Subcutaneous abdominal adipose tissue (tissue), 5 donors: ENCODE measurements around the gene USP36.
A peak's percentile ranks its signal among the peaks of the same experiment; 100 is the strongest.
"Not testable (repeated sequence)": the region's sequence is repeated elsewhere in the genome, so short reads cannot be mapped to it uniquely, and the experiment has no call there.

Experiments used
- H3K27ac ChIP-seq: one replicate; pipeline ENCODE4 v1.7.0; 2013; ENCODE audit warnings: low read depth, mild to moderate bottlenecking, inconsistent platforms, low read length, moderate library complexity
- H3K27me3 ChIP-seq, 5 donors: one replicate each; pipeline ENCODE4 v1.7.0; 2013; ENCODE audit warnings: low read length in 5 of 5, inconsistent platforms in 1 of 5; ENCODE audit not compliant: control insufficient read depth in 5 of 5, insufficient read depth in 4 of 5
- H3K36me3 ChIP-seq, 5 donors: one replicate each; pipeline ENCODE4 v1.7.0; 2013; ENCODE audit warnings: low read length in 5 of 5; ENCODE audit not compliant: control insufficient read depth in 5 of 5, insufficient read depth in 5 of 5
- H3K4me1 ChIP-seq, 5 donors: one replicate each; pipeline ENCODE4 v1.7.0; 2013; ENCODE audit warnings: low read length in 5 of 5, mild to moderate bottlenecking in 3 of 5, moderate library complexity in 1 of 5; ENCODE audit not compliant: control insufficient read depth in 5 of 5, insufficient read depth in 5 of 5
- H3K4me3 ChIP-seq, 5 donors: one replicate each; pipeline ENCODE4 v1.7.0; 2013; ENCODE audit warnings: low read length in 5 of 5, low read depth in 1 of 5
- H3K9ac ChIP-seq, 5 donors: one replicate each; pipeline ENCODE4 v1.7.0; 2013; ENCODE audit warnings: low read length in 5 of 5, mild to moderate bottlenecking in 4 of 5, moderate library complexity in 3 of 5
- H3K9me3 ChIP-seq, 5 donors: one replicate each; pipeline ENCODE4 v1.7.0; 2013; ENCODE audit warnings: low read length in 5 of 5; ENCODE audit not compliant: control insufficient read depth in 5 of 5
- donor health status: healthy.
- donor health status: healthy.
- donor health status: healthy.
- donor health status: healthy.
- donor health status: healthy.

The USP36 gene

GRCh38 chr17:78872486-78872885 lies 31.9 kb upstream of the USP36 start:
- H3K27ac ChIP-seq: no peak overlapping the region
- no peaks in the 10 kb centered on the region for H3K9me3 ChIP-seq
- H3K4me1 ChIP-seq: peaks cover 0 to 35% (median 32%) of the 10 kb centered on the region in 5 donors
- H3K4me3 ChIP-seq: no peak overlapping the region
- H3K27me3 ChIP-seq: no peaks in the 10 kb centered on the region
- H3K9ac ChIP-seq: no peak overlapping the region
- H3K36me3 ChIP-seq: peaks cover 0 to 56% (median 38%) of the 10 kb centered on the region in 5 donors

GRCh38 chr17:78870621-78871020 lies 30.0 kb upstream of the USP36 start:
- H3K4me1 ChIP-seq: peaks cover 2 to 31% (median 29%) of the 10 kb centered on the region in 5 donors
- no peak overlapping the region for H3K27ac ChIP-seq
- peaks cover 0 to 56% (median 38%) of the 10 kb centered on the region in 5 donors for H3K36me3 ChIP-seq

DNA sequence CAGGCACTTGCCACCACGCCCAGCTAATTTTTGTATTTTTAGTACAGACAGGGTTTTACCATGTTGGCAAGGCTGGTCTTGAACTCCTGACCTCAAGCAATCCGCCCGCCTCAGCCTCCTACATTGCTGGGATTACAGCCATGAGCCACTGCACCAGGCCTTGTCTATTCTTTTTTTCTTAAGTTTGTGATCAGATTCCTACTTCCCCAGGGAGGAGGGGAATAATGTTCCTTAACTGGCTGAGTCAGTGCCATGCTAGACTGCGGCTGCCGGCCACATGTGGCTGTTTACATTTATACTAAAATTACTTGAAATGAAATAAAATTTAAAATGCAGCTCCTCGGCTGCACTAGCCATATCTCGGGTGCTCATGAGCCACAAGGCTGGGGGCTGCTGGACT lies 27.8 kb upstream of the USP36 start:
- H3K4me1 ChIP-seq: peaks cover 2 to 13% (median 12%) of the 10 kb centered on the region in 5 donors
- no peak overlapping the region for H3K27ac ChIP-seq
- no peaks in the 10 kb centered on the region for H3K9me3 ChIP-seq
- H3K36me3 ChIP-seq: peaks cover 0 to 58% (median 43%) of the 10 kb centered on the region in 5 donors
- H3K27me3 ChIP-seq: no peaks in the 10 kb centered on the region
- no peak overlapping the region for H3K9ac ChIP-seq
- no peak overlapping the region for H3K4me3 ChIP-seq

More at GRCh38 chr17:78870621-78871020, 30.0 kb upstream of the USP36 start:
- Histone ChIP-seq H3K9ac (no peak overlapping the region), H3K4me3 (no peak overlapping the region), H3K9me3 (no peaks in the 10 kb centered on the region), H3K27me3 (no peaks in the 10 kb centered on the region)

- not testable (repeated sequence) for H3K27ac ChIP-seq, H3K9me3 ChIP-seq, H3K27me3 ChIP-seq, H3K4me3 ChIP-seq
- Histone ChIP-seq H3K4me1 (peaks cover 4 to 20% (median 12%) of the 10 kb centered on the region in 5 donors), H3K36me3 (peaks cover 0 to 49% (median 31%) of the 10 kb centered on the region in 5 donors), H3K9ac (peak overlapping the region in 1 of 5 donors; percentile 35)
Measured at GRCh38 chr17:78867046-78867445, 26.4 kb upstream of the USP36 start.

DNA sequence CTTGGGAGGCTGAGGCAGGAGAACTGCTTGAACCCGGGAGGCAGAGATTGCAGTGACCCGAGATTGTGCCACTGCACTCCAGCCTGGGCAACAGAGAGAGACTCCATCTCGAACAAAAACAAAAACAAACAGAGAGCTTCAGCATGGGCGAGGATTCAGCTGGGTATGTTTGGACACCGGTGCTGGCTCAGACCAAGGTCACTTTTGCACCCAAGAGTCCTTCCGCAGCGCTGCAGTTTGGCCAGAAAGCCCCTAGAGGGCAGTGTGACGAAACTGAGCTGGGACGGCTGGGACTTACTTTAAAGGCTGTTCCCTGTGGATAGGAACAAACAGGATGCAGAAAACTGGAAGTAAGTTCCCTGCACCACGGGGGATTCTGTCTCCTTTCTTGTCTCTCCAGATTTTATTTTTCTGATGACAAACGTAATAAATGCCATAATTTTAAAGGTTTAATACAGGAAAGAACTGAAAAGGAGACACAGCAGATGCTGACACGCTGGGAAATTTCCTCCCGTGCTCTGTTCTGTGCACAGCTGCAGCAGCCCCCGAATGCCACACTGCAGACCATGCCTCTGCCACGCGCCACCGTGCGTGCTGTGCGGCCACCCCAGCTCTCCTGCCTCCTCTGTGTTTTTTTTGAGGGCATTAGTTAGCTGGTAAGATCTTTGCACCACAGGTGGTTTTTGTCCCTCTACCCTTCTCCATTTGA lies 25.2 kb upstream of the USP36 start:
- H3K9ac ChIP-seq: no peak overlapping the region
- H3K4me1 ChIP-seq: peaks cover 5 to 25% (median 15%) of the 10 kb centered on the region in 5 donors
- H3K27ac ChIP-seq: no peak overlapping the region
- no peaks in the 10 kb centered on the region for H3K9me3 ChIP-seq
- H3K27me3 ChIP-seq: no peaks in the 10 kb centered on the region
- peak overlapping the region in 3 of 5 donors; percentile 30 to 52 (median 40) for H3K4me3 ChIP-seq
- H3K36me3 ChIP-seq: peaks cover 0 to 43% (median 28%) of the 10 kb centered on the region in 5 donors

DNA sequence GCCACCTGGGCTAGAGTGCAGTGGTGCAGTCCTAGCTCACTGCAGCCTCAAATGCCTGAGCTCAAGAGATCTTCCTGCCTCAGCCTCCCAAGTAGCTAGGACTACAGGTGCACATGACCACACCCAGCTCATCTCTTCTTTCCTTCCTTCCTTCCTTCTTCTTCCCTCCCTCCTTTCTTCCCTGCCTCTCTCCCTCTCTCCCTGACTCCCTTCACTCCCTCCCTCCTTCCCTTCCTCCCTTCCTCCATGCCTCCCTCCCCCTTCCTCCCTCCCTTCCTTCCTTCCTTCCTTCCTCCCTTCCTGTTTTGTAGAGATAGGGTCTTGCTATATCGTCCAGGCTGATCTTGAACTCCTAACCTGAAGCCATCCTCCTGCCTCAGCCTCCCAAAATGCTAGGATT lies 23.5 kb upstream of the USP36 start:
- H3K27me3 ChIP-seq: no peaks in the 10 kb centered on the region
- H3K9ac ChIP-seq: no peak overlapping the region
- no peak overlapping the region for H3K4me3 ChIP-seq
- peak overlapping the region; percentile 35 for H3K27ac ChIP-seq
- peaks cover 5 to 25% (median 15%) of the 10 kb centered on the region in 5 donors for H3K4me1 ChIP-seq
- H3K9me3 ChIP-seq: no peaks in the 10 kb centered on the region
- peaks cover 0 to 35% (median 21%) of the 10 kb centered on the region in 5 donors for H3K36me3 ChIP-seq

DNA sequence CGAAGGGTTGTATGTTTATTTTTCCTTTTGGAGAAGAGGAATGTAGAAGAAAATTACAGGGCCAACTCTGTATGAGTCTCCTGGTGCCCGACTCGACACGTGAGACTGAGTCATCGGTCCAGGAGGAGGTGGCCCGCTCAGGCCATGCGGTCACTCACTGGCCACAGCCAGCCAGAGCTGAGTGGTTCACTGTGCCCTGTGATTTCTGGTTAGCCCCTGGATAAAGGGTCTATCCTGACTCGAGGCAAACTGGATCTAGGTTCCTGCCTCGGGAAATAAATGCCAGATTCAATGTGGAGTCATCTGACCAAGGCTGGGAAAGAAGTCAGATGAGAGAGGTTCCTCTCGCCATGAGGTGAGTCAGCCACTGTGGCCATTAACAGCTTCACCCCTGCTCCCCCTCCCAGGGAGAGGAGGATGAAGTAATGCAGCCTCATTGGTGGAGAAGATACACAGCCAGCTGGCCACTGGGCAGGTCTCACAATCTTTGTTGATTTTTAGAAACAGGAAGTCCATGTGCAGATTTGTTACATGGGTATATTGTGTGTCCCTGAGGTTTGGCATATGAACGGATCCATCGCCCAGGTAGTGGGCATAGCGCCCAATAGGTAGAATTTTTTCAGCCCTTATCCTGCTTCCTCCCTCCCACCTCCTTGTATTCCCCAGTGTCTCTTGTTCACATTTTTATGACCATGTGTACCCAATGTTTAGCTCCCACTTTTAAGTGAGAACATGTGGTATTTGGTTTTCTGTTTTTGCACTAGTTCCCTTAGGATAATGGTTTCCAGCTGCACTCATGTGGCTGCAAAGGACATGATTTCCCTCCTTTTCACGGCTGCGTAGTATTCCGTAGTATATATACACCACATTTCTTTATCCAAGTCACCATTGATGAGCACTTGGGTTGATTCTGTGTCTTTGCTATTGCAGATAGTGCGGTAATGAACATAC lies 21.7 kb upstream of the USP36 start:
- Histone ChIP-seq H3K27ac (peak overlapping the region; percentile 88), H3K9ac (peak overlapping the region in 4 of 5 donors; percentile 27 to 40 (median 36)), H3K4me1 (peaks cover 5 to 25% (median 11%) of the 10 kb centered on the region in 5 donors)

DNA sequence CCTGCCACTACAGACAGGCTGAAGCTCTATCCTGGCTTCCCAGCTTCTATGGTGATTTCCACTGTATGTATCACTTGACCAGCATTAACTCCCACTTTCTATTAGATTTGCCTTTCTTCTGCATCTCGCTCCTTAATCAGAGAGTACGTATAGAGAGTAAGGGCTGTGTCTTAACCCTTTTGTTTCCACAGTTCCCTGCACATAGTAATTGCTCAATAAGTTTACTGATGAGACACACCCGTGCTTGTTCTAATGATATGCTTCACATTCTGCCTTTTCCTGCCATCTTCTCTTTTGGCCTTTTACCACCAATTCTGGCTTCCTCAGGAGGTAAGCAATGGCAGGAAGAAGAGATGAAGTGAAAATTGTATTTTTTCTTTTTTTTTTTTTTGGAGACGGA lies 20.6 kb upstream of the USP36 start:
- H3K27me3 ChIP-seq: no peaks in the 10 kb centered on the region
- peak overlapping the region in 3 of 5 donors; percentile 3 to 40 (median 34) for H3K9ac ChIP-seq
- peak overlapping the region; percentile 88 for H3K27ac ChIP-seq
- H3K4me1 ChIP-seq: peaks cover 3 to 25% (median 10%) of the 10 kb centered on the region in 5 donors
- H3K4me3 ChIP-seq: no peak overlapping the region
- peaks cover 0 to 32% (median 26%) of the 10 kb centered on the region in 5 donors for H3K36me3 ChIP-seq
- H3K9me3 ChIP-seq: no peaks in the 10 kb centered on the region

More for the DNA sequence above, 21.7 kb upstream of the USP36 start:
- H3K27me3 ChIP-seq: no peaks in the 10 kb centered on the region
- no peaks in the 10 kb centered on the region for H3K9me3 ChIP-seq
- no peak overlapping the region for H3K4me3 ChIP-seq
- H3K36me3 ChIP-seq: peaks cover 0 to 24% (median 15%) of the 10 kb centered on the region in 5 donors

DNA sequence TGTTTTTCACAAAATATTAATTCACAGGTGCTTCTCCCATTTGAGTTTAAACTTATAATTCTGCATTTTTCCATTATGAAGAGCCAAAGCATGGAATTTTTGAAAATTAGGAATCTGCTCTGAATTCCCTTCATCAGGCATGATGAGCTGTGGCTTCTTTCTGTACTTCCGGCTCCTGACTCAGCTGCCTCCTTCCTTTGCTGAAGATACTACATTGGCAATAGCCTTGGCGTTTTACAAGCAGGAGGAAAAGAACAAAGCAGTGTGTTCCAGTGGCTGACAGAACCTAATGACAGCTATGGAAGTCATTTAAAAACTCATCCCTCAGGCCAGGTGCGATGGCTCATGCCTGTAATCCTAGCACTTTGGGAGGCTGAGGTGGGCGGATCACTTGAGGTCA lies 18.4 kb upstream of the USP36 start:
- no peak overlapping the region for H3K27ac ChIP-seq
- peaks cover 0 to 17% (median 3%) of the 10 kb centered on the region in 5 donors for H3K4me1 ChIP-seq
- H3K4me3 ChIP-seq: no peak overlapping the region
- no peak overlapping the region for H3K9ac ChIP-seq
- H3K36me3 ChIP-seq: peaks cover 0 to 52% (median 46%) of the 10 kb centered on the region in 5 donors
- no peaks in the 10 kb centered on the region for H3K27me3 ChIP-seq
- no peaks in the 10 kb centered on the region for H3K9me3 ChIP-seq
